Measurements from ENCODE around the gene CRTAC1. TPM values are rescaled to one million over a fixed set of nuclear protein-coding genes. Genes with fewer than 3 reads are reported as not detected.

Gene CRTAC1
- total RNA-seq, 1 experiment from 2014 or later, result 0.20 TPM

GRCh38 chr10:98045785-98046389 is 15.5 kb upstream of the CRTAC1 start (continued):
- TF ChIP-seq SIN3A (IDR thresholded peaks at IDR 0.05; ENCODE audit: low read depth) (no peak), SRF (IDR thresholded peaks at IDR 0.05; ENCODE audit: low read depth) (no peak), RAD21 (IDR thresholded peaks at IDR 0.05; ENCODE audit: low read depth) (peak; percentile 63)

GRCh38 chr10:98041352-98042043 is 11.1 kb upstream of the CRTAC1 start:
- intact Hi-C loops (cut with micrococcal nuclease), result loop anchor here (1.0 to 2.0 kb wide), 2 partner anchors 127 to 283 kb away; no protein-coding TSS in a partner anchor
- Histone ChIP-seq H3K27me3 (ENCODE audit: insufficient read depth, low read length) (peaks cover 39% of the 10 kb centered on the region), H3K9ac (ENCODE audit: low read length) (no peak overlapping the region), H3K9me2 (ENCODE audit: insufficient read depth) (no peaks in the 10 kb centered on the region), H3K9me3 (ENCODE audit: control insufficient read depth in 1 of 2, insufficient read depth in 1 of 2, low read depth in 1 of 2, low read length in 2 of 2) (no peaks in the 10 kb centered on the region), H3K4me3 (replicated peaks in 1 of 2; ENCODE audit: low read depth in 1 of 2, low read length in 2 of 2) (no peak overlapping the region), H3K27ac (ENCODE audit: low read depth, low read length) (no peak overlapping the region), H3K36me3 (ENCODE audit: control insufficient read depth in 1 of 2, insufficient read depth in 2 of 2, low read length in 2 of 2) (no peaks in the 10 kb centered on the region), H2AFZ (ENCODE audit: low read depth, low read length, poor library complexity, severe bottlenecking) (no peak overlapping the region), H3K4me2 (ENCODE audit: low read length) (no peak overlapping the region), H3K4me1 (ENCODE audit: control insufficient read depth in 1 of 2, insufficient read depth in 2 of 2, low read length in 2 of 2) (peaks cover 0 to 7% of the 10 kb centered on the region in 2 experiments; a peak in 1 of 4 replicates), H4K20me1 (ENCODE audit: insufficient read depth) (no peaks in the 10 kb centered on the region), H3K79me2 (ENCODE audit: insufficient read depth, low read length) (no peaks in the 10 kb centered on the region)
- DNase-seq (ENCODE audit: low read depth, low spot score) (peak; percentile 61), ATAC-seq (peak; percentile 84)
- BruUV-seq (replicated peaks), result no TSS peak
- ChIA-PET CTCF (interaction anchor here (0.6 to 3.6 kb wide), 31 partner anchors 8 to 365 kb away, joined by 3 to 76 read pairs (median 4); partner anchors contain the start of gene ZFYVE27), RAD21 (ENCODE audit: low non-redundant PET in 1 of 2, low total read pairs in 2 of 2, uncharacterized antibody in 2 of 2, unreplicated experiment in 2 of 2) (interaction anchor here (0.6 to 1.9 kb wide), 4 partner anchors 13 to 172 kb away, joined by 3 to 13 read pairs (median 8); no protein-coding TSS in a partner anchor), POLR2A (no interaction called here)
- TF ChIP-seq YY1 (IDR thresholded peaks at IDR 0.05; ENCODE audit: extremely low read depth, insufficient replicate concordance, low read depth, low read length), result peak; percentile 37
- peak; percentile 75 for TF ChIP-seq RAD21 (IDR thresholded peaks at IDR 0.05; ENCODE audit: low read depth)
- no peak for TF ChIP-seq SRF (IDR thresholded peaks at IDR 0.05; ENCODE audit: low read depth)
- TF ChIP-seq MAX (IDR thresholded peaks at IDR 0.05), result no peak
- peak; percentile 82 to 87 (median 87) for TF ChIP-seq CTCF (IDR thresholded peaks at IDR 0.05 in 2 of 3, conservative IDR thresholded peaks at IDR 0.05 in 1 of 3; ENCODE audit: borderline replicate concordance in 1 of 3, insufficient read depth in 1 of 3, low read depth in 2 of 3, low read length in 2 of 3)
- TF ChIP-seq CBX3 (IDR thresholded peaks at IDR 0.05; ENCODE audit: low read depth), result no peak

Data from HCT116 (cell line).